GM19324 (cell line): Measurements from ENCODE around the gene CELF2.
"Not testable (repeated sequence)": the region's sequence is repeated elsewhere in the genome, so short reads cannot be mapped to it uniquely, and the experiment has no call there.

ENCODE experiments used
- ATAC-seq: cut with Tn5 transposase; IDR thresholded peaks from one replicate; pipeline ENCODE4 v1.9.1; 2021; ENCODE audit warnings: mild to moderate bottlenecking, moderate library complexity; ENCODE audit not compliant: unreplicated experiment, low FRiP score

The CELF2 gene

DNA sequence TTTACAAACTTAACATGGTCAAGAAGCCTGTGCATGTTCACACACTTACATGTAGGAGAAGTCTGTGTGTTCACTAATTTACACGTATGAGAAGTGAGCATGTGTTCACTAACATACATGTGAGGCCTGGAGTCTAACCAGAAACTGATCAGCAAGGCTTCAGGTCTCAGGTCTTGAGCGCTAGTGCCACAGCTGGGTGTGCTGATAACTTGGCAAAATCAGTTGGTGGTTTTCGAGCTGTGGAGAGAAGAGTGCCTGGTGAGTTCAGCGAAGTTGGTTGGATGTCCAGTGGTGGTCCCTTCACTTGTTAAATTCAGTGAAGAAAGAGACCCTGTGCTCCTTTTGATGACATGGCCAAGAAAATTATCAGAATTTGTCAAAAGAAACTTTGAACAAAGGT lies 98.7 kb downstream of the CELF2 start:
- ATAC-seq: no peak

GRCh38 chr10:11116817-11117216 lies 99.1 kb downstream of the CELF2 start:
- ATAC-seq: no peak

DNA sequence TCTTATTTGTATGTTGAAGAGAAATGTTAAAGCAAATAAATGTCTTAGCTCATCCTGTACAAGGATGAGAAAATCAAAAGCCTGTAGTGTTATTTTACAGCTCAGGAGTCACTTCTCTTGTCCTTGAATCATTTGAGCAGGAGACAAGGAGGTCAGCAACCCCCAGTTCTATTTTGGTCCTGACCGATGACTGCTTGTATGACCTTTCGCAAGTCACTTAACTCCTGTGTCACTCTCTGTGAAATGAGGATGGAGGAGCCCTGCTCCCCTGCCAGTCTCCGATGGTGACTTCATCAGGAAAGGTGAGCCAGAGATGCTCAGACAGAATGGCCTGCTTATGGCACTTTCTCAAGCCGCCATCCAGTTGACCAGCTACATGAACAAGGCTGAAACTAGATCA lies 101.0 kb downstream of the CELF2 start:
- no peak for ATAC-seq

DNA sequence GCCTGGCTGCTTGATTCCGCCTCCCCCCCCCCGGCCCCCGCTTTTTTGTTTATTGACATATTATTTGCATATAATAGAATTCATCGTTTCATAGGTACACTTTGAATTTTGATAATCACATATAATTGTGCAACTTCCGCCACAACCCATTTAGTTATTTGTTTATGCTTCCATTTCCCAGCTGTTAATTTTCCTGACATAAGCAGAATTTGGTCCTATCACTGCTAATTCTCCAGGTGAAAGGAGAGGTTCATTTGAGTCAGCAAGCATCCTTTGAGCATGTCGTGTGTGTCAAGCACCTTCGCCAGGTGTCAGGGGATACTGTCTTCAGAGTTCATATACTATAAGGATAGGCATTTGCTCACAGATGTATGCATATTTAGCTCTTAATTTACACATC lies 102.2 kb downstream of the CELF2 start:
- no peak for ATAC-seq

GRCh38 chr10:11120711-11121110 lies 103.0 kb downstream of the CELF2 start:
- ATAC-seq: no peak

- ATAC-seq: not testable (repeated sequence)
Measured at GRCh38 chr10:11123892-11124291, 106.2 kb downstream of the CELF2 start.

- no peak for ATAC-seq
Measured at GRCh38 chr10:11125004-11125403, 107.3 kb downstream of the CELF2 start.

DNA sequence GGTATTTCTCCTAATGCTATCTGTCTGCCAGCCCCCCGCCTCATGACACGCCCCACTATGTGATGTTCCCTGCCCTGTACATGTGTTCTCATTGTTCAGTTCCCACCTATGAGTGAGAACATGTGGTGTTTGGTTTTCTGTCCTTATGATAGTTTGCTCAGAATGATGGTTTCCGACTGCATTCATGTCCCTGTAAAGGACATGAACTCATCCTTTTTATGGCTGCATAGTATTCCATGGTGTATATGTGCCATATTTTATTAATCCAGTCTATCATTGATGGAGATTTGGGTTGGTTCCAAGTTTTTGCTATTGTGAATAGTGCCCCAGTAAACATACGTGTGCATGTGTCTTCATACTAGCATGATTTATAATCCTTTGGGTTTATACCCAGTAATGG lies 109.3 kb downstream of the CELF2 start:
- not testable (repeated sequence) for ATAC-seq

DNA sequence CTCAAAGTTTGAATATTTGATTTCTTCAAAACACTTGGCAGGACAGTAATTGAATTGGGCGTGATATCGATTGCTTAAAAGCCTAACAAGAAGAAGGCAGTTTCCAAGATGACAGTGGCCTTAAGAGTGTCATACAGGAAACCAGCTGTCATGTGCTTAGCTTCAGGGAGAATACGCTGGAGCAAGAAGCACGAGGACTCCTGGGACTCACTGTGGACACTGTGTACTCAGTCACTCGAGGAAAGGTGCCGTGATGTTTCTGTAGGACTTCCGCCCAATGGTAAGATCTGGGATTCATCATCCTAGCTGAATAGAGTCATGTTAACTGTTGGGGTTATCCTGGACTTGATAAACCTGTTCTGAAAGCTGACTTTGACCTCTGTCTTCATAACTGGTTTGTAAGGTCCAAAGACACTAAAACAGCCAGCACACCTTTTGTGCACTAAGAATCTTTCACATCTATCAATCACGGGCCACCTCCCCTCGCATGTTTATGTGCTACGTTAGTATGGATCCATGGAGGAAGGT lies 113.5 kb downstream of the CELF2 start:
- ATAC-seq: no peak

DNA sequence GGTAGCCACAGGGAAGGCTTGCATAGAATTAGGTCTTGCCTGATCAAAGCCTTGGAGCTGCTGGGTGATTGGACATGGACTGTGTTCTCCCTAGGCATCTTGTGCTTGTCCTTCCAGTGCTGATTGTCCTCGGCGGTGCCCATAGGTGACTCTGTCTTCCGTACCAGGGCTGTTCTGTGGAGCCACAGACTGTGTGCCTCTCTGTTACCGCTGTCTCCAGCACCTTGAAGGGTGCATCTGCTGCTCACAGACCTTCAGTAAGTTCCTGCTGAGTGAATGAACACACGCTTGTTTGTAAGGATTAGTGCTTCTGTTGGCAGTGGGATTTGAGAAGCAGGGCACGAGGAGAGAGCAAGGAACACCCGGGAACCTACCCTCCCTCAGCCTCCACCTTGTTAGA lies 116.7 kb downstream of the CELF2 start:
- ATAC-seq: no peak

- ATAC-seq: no peak
Measured at GRCh38 chr10:11135709-11136108, 118.0 kb downstream of the CELF2 start.

GRCh38 chr10:11138314-11139033 lies 120.8 kb downstream of the CELF2 start:
- no peak for ATAC-seq

DNA sequence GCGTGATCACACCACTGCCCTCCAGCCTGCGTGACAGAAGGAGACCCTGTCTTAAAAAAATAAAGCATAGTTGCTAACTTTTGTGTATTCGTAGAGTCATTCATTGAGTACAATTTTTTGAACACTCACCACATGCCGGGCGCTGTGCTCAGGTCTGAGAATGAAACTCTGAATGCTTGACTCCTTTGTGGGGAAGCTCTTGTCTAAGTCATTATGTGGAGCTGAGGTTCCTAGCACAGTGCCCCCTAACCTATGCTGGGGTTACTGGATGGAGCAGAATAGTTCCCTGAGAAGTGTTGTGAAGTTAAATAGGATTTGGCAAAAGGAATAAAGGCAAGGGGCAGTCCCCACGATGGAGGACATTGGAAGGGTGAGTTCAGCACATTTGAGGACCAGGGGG lies 123.3 kb downstream of the CELF2 start:
- no peak for ATAC-seq

- no peak for ATAC-seq
Measured at GRCh38 chr10:11141571-11142091, 124.0 kb downstream of the CELF2 start.

DNA sequence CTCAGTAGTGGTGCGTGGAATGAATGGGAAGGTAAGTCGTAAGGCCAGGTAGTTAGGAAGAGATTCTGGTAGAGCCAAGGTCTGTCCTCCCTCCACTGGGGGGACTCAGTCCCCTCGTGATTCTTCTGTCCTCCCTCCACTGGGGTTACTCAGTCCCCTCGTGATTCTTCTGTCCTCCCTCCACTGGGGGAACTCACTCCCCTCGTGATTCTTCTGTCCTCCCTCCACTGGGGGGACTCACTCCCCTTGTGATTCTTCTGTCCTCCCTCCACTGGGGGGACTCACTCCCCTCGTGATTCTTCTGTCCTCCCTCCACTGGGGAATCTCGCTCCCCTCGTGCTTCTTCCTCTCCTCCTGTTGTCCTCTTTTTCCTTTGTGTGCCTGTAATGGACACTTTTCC lies 125.1 kb downstream of the CELF2 start:
- ATAC-seq: no peak

DNA sequence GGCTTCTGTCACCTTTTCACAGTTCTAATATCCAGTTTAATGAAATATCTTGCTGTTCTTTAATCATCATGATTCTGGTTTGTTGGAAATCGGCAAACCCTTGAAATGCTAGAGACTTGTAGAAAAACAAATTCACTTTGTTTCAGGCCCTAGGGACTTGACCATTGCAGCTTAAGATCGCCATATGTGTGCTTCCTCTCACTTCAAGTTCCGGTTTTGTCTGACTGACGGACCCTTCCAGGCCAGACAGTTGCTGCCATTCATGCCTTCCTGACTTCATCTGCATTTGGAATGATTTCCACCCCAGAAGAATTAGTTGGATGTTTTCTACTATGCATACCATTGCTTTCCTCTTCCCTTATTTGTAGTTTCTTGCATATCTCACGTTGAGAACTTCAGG lies 125.6 kb downstream of the CELF2 start:
- ATAC-seq: no peak

DNA sequence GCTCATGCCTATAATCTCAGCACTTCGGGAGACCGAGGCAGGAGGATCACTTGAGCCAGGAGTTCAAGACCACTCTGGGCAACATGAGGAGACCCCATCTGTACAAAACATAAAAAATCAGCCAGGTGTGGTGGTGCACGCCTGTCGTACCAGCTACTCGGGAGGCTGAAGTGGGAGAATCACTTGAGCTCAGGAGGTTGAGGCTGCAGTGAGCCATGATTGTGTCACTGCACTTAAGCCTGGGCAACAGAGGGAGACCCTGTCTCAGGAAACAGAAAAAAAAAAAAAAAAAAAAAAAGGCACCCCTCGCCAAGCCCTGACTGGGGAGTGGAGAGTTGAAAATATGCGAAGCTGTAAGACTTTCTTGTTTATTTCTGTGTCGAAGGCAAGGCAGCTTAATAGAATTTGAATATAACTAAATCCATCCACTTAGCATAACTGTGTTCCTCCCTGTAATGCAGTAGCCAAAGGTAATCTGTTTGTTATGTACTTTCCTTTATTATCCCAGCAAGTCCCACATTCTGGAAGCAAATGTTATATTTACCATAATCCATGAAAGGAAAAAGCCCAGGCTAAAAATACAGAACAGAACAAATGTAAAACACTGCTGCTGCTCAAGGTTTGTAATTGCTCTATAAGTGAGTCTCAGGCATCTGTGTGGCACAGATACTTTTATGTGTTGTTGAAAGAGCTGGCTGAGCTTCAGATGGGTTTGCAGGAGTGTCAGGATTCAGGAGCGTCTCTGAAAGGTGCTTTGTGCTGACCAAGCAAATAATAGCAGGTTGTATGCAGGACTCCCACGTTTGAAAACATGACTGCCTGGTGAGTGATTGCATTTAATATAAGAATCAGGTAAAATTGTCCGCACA lies 127.2 kb downstream of the CELF2 start:
- peak; percentile 10 for ATAC-seq

DNA sequence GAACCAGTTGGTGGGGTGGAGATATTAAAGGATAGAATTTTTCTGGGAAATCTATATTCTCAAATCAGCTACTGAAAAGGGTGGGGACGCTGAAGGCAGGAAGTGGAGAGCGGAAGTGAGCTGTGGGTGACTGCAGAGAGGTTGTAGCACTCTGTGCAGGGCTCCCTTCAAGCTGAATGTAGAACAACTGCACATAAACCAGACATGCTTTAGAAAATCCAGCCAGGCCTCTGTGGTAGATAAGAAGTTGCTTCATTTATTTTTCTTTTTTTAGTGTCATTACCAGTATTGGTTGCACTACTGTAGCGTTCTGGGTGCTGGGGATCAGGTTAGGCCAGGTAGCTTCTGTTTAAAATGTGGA lies 127.8 kb downstream of the CELF2 start:
- peak; percentile 60 for ATAC-seq

DNA sequence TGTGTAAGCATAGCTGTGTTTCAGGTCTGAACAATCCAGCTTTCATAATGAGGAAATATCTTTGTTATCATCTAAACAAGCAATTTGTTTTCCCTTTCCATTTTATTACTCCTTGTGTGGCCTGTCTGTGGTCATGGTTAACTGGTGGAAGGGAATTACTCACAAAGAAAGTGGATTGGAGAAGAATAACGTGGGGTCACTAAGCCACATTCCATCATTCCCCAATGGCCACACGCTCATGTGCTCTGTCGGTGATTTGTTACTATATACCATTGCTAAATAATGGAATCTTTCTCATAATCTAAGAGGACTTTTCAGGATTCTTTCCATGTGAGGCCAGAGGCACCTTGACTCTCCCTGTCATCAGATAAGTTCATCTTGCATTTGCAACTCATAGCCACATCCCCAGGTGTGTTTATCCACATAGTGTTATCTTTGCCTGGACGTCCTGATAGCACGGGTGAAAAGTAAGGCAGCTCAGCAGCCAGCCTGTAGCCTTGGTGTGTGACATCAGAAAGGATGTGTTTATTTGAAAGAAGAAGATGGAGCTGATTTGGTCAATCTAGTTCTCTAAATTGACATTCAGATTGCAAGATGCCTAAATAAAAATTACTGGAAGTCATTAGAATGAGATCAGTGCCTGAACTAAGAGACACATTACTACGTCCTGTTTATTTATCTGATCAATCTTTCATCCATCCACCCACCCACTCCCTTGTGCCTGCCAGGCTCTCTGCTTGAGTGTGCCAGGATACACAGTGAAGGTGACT lies 128.9 kb downstream of the CELF2 start:
- ATAC-seq: no peak

DNA sequence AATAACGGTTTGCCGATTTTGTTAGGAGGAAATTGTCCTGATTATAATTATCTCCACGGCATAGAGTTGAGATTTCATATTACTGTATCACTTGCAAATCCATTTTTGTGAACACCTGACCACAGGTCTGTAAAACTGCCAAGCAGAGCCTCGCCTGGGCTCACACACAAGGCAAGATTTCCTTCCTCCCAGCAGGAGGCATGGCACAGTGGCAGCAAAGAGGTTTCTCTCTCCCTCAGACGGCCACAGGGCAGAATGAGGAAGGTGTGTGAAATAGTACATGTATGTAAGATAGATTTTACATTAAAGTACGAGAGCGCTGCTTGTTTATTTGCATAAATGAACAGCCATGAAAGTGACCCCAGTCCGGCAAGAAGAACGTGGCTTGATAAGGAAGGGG lies 130.1 kb downstream of the CELF2 start:
- no peak for ATAC-seq
